GM18511 (cell line): ENCODE results near the gene CENPQ.
"Not testable (repeated sequence)": the region's sequence is repeated elsewhere in the genome, so short reads cannot be mapped to it uniquely, and the experiment has no call there.

Source experiments
- ATAC-seq: cut with Tn5 transposase; IDR thresholded peaks from one replicate; pipeline ENCODE4 v1.9.1; 2021; ENCODE audit warnings: mild to moderate bottlenecking, moderate library complexity; ENCODE audit not compliant: unreplicated experiment

The CENPQ gene

GRCh38 chr6:49462927-49463611, at the start of gene CENPQ, which contains the start of gene MMUT:
Gene CENPQ, plus strand, starts transcription at chr6:49463370. Its CDS starts 6,807 bp downstream, at chr6:49470177.
Gene MMUT, minus strand, starts transcription at chr6:49463253. Its CDS starts 3,787 bp downstream, at chr6:49459466.
- ATAC-seq = peak; percentile 98

GRCh38 chr6:49415358-49415757, 47.8 kb upstream of the CENPQ start:
- no peak for ATAC-seq

GRCh38 chr6:49416195-49416594, 47.0 kb upstream of the CENPQ start:
- ATAC-seq = no peak

- no peak for ATAC-seq
These were observed 39.4 kb upstream of the CENPQ start for GRCh38 chr6:49423817-49424216.

- ATAC-seq = no peak
These were observed 33.0 kb upstream of the CENPQ start for GRCh38 chr6:49430187-49430586.

- no peak for ATAC-seq
These were observed 32.3 kb upstream of the CENPQ start for GRCh38 chr6:49430866-49431265.

- ATAC-seq = no peak
These were observed 9.9 kb upstream of the CENPQ start for GRCh38 chr6:49453221-49453620.

- peak; percentile 72 for ATAC-seq
These were observed 8.1 kb upstream of the CENPQ start for GRCh38 chr6:49454787-49455709.

- no peak for ATAC-seq
These were observed 5.4 kb upstream of the CENPQ start for GRCh38 chr6:49457771-49458170.

- ATAC-seq = no peak
These were observed 1.1 kb upstream of the CENPQ start for GRCh38 chr6:49462071-49462470.

GRCh38 chr6:49462599-49462926, 607 bp upstream of the CENPQ start:
- peak; percentile 27 for ATAC-seq

GRCh38 chr6:49463612-49463967, 420 bp downstream of the CENPQ start:
- peak; percentile 6 for ATAC-seq

- no peak for ATAC-seq
These were observed 1.5 kb downstream of the CENPQ start for GRCh38 chr6:49464691-49465090.

GRCh38 chr6:49468042-49468441, 4.9 kb downstream of the CENPQ start:
- ATAC-seq = no peak

GRCh38 chr6:49476564-49476963, 13.4 kb downstream of the CENPQ start:
- not testable (repeated sequence) for ATAC-seq

GRCh38 chr6:49479308-49479970, 16.3 kb downstream of the CENPQ start:
- ATAC-seq = no peak

- ATAC-seq = not testable (repeated sequence)
These were observed 18.7 kb downstream of the CENPQ start for GRCh38 chr6:49481846-49482245.

GRCh38 chr6:49483380-49483779, 20.2 kb downstream of the CENPQ start:
- not testable (repeated sequence) for ATAC-seq

GRCh38 chr6:49490633-49491032, 27.5 kb downstream of the CENPQ start:
- no peak for ATAC-seq

- no peak for ATAC-seq
These were observed 34.1 kb downstream of the CENPQ start for GRCh38 chr6:49497304-49497703.

GRCh38 chr6:49499126-49499525, 36.0 kb downstream of the CENPQ start:
- ATAC-seq = no peak

- ATAC-seq = no peak
These were observed 36.5 kb downstream of the CENPQ start, which contains the start of gene GLYATL3 for GRCh38 chr6:49499623-49500022. Gene GLYATL3, plus strand, starts transcription at chr6:49499923. Its CDS starts 12,068 bp downstream, at chr6:49511991.
